H1 (cell line): Measurements from ENCODE around the gene SMC2. TPM values are rescaled to one million over a fixed set of nuclear protein-coding genes. Genes with fewer than 3 reads are reported as not detected.

Experiments
- CTCF ChIA-PET: fragments of 300-600 bp; sonication (Branson Sonifier 250); formaldehyde crosslinking; loops from one replicate; lab custom pipeline; 2021; ENCODE audit not compliant: partially characterized antibody; lab: Charles Lee
- POLR2A ChIA-PET: fragments of 300-600 bp; sonication (Branson Sonifier 250); formaldehyde crosslinking; loops from one replicate; lab custom pipeline; 2021; ENCODE audit warnings: inconsistent platforms; ENCODE audit not compliant: partially characterized antibody; lab: Charles Lee
- DNase-seq, 2 experiments: peaks; one replicate each; pipeline versions ENCODE4 v3.0.0 to v3.0.0-alpha.2; 2010 to 2022; ENCODE audit warnings: low spot score in 2 of 2, low read depth in 1 of 2, mixed read lengths in 1 of 2
- FAIRE-seq: peaks from 2 replicates; lab custom pipeline; 2011; peaks lifted over from hg19 to GRCh38; lab: Jason Lieb, UNC
- H2AFZ ChIP-seq: 2 replicates; pipeline ENCODE4 v1.8.1; 2012; ENCODE audit warnings: low read length, inconsistent platforms
- H2AK5ac ChIP-seq: 2 replicates; pipeline ENCODE4 v1.6.1; 2013; ENCODE audit warnings: low read depth, low read length
- H2BK120ac ChIP-seq: replicated peaks from 2 replicates; pipeline ENCODE3; 2013; ENCODE audit warnings: low read depth, low read length, inconsistent platforms
- H2BK12ac ChIP-seq: 2 replicates; pipeline ENCODE4 v1.6.1; 2013; ENCODE audit warnings: low read depth, low read length
- H2BK15ac ChIP-seq: 2 replicates; pipeline ENCODE4 v1.6.1; 2013; ENCODE audit warnings: low read length
- H2BK20ac ChIP-seq: 2 replicates; pipeline ENCODE4 v1.6.1; 2013; ENCODE audit warnings: low read length
- H2BK5ac ChIP-seq: 2 replicates; pipeline ENCODE4 v1.6.1; 2013; ENCODE audit warnings: low read depth, low read length
- H3K14ac ChIP-seq: 2 replicates; pipeline ENCODE4 v1.6.1; 2013; ENCODE audit warnings: inconsistent platforms; ENCODE audit not compliant: insufficient read length
- H3K18ac ChIP-seq: 2 replicates; pipeline ENCODE4 v1.6.1; 2013; ENCODE audit warnings: low read length; ENCODE audit errors: extremely low read depth
- H3K23ac ChIP-seq: 2 replicates; pipeline ENCODE4 v1.6.1; 2013; ENCODE audit warnings: inconsistent platforms; ENCODE audit not compliant: insufficient read length
- H3K23me2 ChIP-seq: 2 replicates; pipeline ENCODE4 v1.6.1; 2013; ENCODE audit warnings: low read depth, low read length
- H3K27ac ChIP-seq: 2 replicates; pipeline ENCODE4 v1.6.1; 2011; ENCODE audit warnings: low read depth, low read length, inconsistent platforms
- H3K27me3 ChIP-seq, 4 experiments: replicated peaks in 1 of 4; 1 replicate in 1 of 4; 2 replicates in 3 of 4; pipeline versions ENCODE4 v1.6.1 to v1.8.1; 2011 to 2013; ENCODE audit warnings: low read length in 3 of 4, mild to moderate bottlenecking in 3 of 4, inconsistent platforms in 2 of 4, mixed read lengths in 2 of 4, moderate library complexity in 1 of 4; ENCODE audit not compliant: control insufficient read depth in 3 of 4, insufficient read depth in 3 of 4; ENCODE audit errors: extremely low read depth in 1 of 4
- H3K36me3 ChIP-seq, 4 experiments: 2 replicates each; pipeline versions ENCODE4 v1.6.1 to v1.8.1; 2011 to 2013; ENCODE audit warnings: mild to moderate bottlenecking in 4 of 4, low read length in 3 of 4, moderate library complexity in 2 of 4, control low read depth in 1 of 4, inconsistent platforms in 1 of 4; ENCODE audit not compliant: insufficient read depth in 4 of 4, control insufficient read depth in 2 of 4
- H3K4ac ChIP-seq: replicated peaks from 2 replicates; pipeline ENCODE3; 2013; ENCODE audit warnings: low read length, low read depth, mixed read lengths, inconsistent platforms; ENCODE audit not compliant: insufficient read length
- H3K4me1 ChIP-seq, 4 experiments: replicated peaks in 1 of 4; 1 replicate in 1 of 4; 2 replicates in 3 of 4; pipeline versions ENCODE4 v1.6.1 to v1.8.1; 2011 to 2013; ENCODE audit warnings: low read length in 3 of 4, inconsistent platforms in 2 of 4, mixed read lengths in 1 of 4; ENCODE audit not compliant: insufficient read depth in 4 of 4, control insufficient read depth in 3 of 4
- H3K4me2 ChIP-seq, 2 experiments: 2 replicates each; pipeline versions ENCODE4 v1.6.1 to v1.8.1; 2011 to 2013; ENCODE audit warnings: low read depth in 2 of 2, low read length in 2 of 2, control low read depth in 1 of 2, inconsistent platforms in 1 of 2, mild to moderate bottlenecking in 1 of 2; ENCODE audit not compliant: insufficient read depth in 1 of 2
- H3K4me3 ChIP-seq, 4 experiments: fragments of 200-600, 300-600 bp in 1 of 4; sonication (generic), shearing (Covaris generic), sonication (Bioruptor Twin) in 1 of 4; 2 replicates each; pipeline versions ENCODE4 v1.5.1 to v1.8.1; 2011 to 2016; ENCODE audit warnings: low read length in 4 of 4, low read depth in 3 of 4, control low read depth in 2 of 4, inconsistent platforms in 2 of 4, mild to moderate bottlenecking in 2 of 4, mixed read lengths in 1 of 4, moderate library complexity in 1 of 4; ENCODE audit not compliant: insufficient read depth in 2 of 4; ENCODE audit errors: extremely low read depth in 1 of 4
- H3K56ac ChIP-seq: replicated peaks from 2 replicates; pipeline ENCODE3; 2013; ENCODE audit warnings: low read depth, mild to moderate bottlenecking, mixed read lengths, low read length, inconsistent platforms; ENCODE audit not compliant: insufficient read length
- H3K79me1 ChIP-seq: 2 replicates; pipeline ENCODE4 v1.6.1; 2013; ENCODE audit warnings: low read depth, low read length, control low read depth
- H3K79me2 ChIP-seq, 2 experiments: 2 replicates each; pipeline versions ENCODE4 v1.6.1 to v1.8.1; 2012 to 2013; ENCODE audit warnings: low read length in 2 of 2, mild to moderate bottlenecking in 2 of 2, inconsistent platforms in 1 of 2; ENCODE audit not compliant: insufficient read depth in 2 of 2, control insufficient read depth in 1 of 2
- H3K9ac ChIP-seq, 4 experiments: replicated peaks in 1 of 4; 1 replicate in 1 of 4; 2 replicates in 3 of 4; pipeline versions ENCODE4 v1.6.1 to v1.8.1; 2011 to 2013; ENCODE audit warnings: low read depth in 3 of 4, low read length in 3 of 4, control low read depth in 2 of 4, mild to moderate bottlenecking in 2 of 4, moderate library complexity in 2 of 4, inconsistent platforms in 1 of 4; ENCODE audit errors: extremely low read depth in 1 of 4
- H3K9me3 ChIP-seq, 2 experiments: 2 replicates each; pipeline versions ENCODE4 v1.6.1 to v1.8.1; 2012 to 2013; ENCODE audit warnings: mild to moderate bottlenecking in 2 of 2, moderate library complexity in 2 of 2, control low read depth in 1 of 2, inconsistent platforms in 1 of 2, low read depth in 1 of 2, low read length in 1 of 2, mixed read lengths in 1 of 2; ENCODE audit not compliant: insufficient read depth in 2 of 2
- H4K20me1 ChIP-seq, 2 experiments: replicated peaks in 1 of 2; 2 replicates each; pipeline versions ENCODE3 to v1.8.1; 2011 to 2013; ENCODE audit warnings: inconsistent platforms in 2 of 2, low read length in 2 of 2, mild to moderate bottlenecking in 1 of 2; ENCODE audit not compliant: insufficient read depth in 2 of 2, control insufficient read depth in 1 of 2
- H4K5ac ChIP-seq: 2 replicates; pipeline ENCODE4 v1.6.1; 2013; ENCODE audit warnings: low read length, low read depth, mixed read lengths, inconsistent platforms; ENCODE audit not compliant: insufficient read length
- H4K8ac ChIP-seq: 2 replicates; pipeline ENCODE4 v1.8.0; 2013; ENCODE audit warnings: mild to moderate bottlenecking, moderate library complexity, low read length, inconsistent platforms; ENCODE audit not compliant: insufficient read depth; ENCODE audit errors: extremely low read depth
- H4K91ac ChIP-seq: replicated peaks from 2 replicates; pipeline ENCODE3; 2013; ENCODE audit warnings: low read length, mixed read lengths, inconsistent platforms; ENCODE audit not compliant: insufficient read length
- CHD1 ChIP-seq: IDR thresholded peaks from 2 replicates; pipeline ENCODE4 v1.6.1; 2012; ENCODE audit warnings: low read depth, low read length, improper control_type of control experiment
- SIX5 ChIP-seq: IDR thresholded peaks from 2 replicates; pipeline ENCODE4 v1.6.1; 2011; ENCODE audit warnings: mild to moderate bottlenecking, low read depth, low read length
- SP1 ChIP-seq: IDR thresholded peaks from 2 replicates; pipeline ENCODE4 v1.6.1; 2011; ENCODE audit warnings: low read depth, low read length
- SRF ChIP-seq: IDR thresholded peaks from 2 replicates; pipeline ENCODE4 v1.6.1; 2011; ENCODE audit warnings: mild to moderate bottlenecking, low read depth, low read length, moderate library complexity
- WGBS, 2 experiments: shearing (Covaris generic) in 1 of 2; methylation state at CpG; one replicate each; pipeline versions ENCODE4 v1.1.6 to v1.1.7; 2013 to 2015; ENCODE audit warnings: low lambda C conversion rate in 2 of 2, mixed read lengths in 2 of 2, inconsistent platforms in 1 of 2, low coverage in 1 of 2, missing lambda C conversion rate in 1 of 2; ENCODE audit not compliant: insufficient replicate concordance in 2 of 2, insufficient coverage in 1 of 2, insufficient read length in 1 of 2; ENCODE audit errors: extremely low coverage in 1 of 2, missing lambda C conversion rate in 1 of 2; 5-methylcytosine and 5-hydroxymethylcytosine counted together
- polyA plus RNA-seq, 7 experiments: library from polyadenylated mRNA; depleted of rRNA in 3 of 7; stranded (reverse) in 5 of 7; unstranded in 2 of 7; fragments of >200 nt in 5 of 7; fragments of 200-250 nt in 2 of 7; gene quantifications; 1 replicate in 5 of 7; 2 replicates in 1 of 7; 4 replicates in 1 of 7; pipeline versions ENCODE4 v1.2.1 to v1.2.3, GENCODE V29; 2011 to 2013; ENCODE audit warnings: missing spikeins in 2 of 7, mixed read lengths in 2 of 7
- total RNA-seq: library from RNA; stranded (reverse); fragmentation: NEBNext Ultra II Directional; extraction: Animal tissue kit (Norgen Biotek cat#: 25700); gene quantifications from 2 replicates; pipeline ENCODE4 v1.2.1, GENCODE V29; 2021

SMC2 gene
- total and polyA plus RNA-seq, 2 of the 8 experiments (the other 6 are each of a cell fraction or from before 2014, with no cell fraction given) = 7.5 to 39.8 TPM

- Histone ChIP-seq H3K79me2 (peaks cover 0 to 20% of the 10 kb centered on the region in 2 experiments; a peak in 3 of 4 replicates), H3K4me1 (peaks cover 0 to 8% (median 2%) of the 10 kb centered on the region in 4 experiments; a peak in 3 of 7 replicates), H3K23ac (no peak overlapping the region), H3K79me1 (0 out of 2 replicates have a peak, but pooled peaks cover 3% of the 10 kb centered on the region), H3K9me3 (no peaks in the 10 kb centered on the region), H2BK20ac (no peak overlapping the region), H3K56ac (no peak overlapping the region), H2AFZ (no peak overlapping the region), H3K18ac (no peak overlapping the region), H2BK15ac (no peak overlapping the region), H3K14ac (no peak overlapping the region), H2BK5ac (no peak overlapping the region), H4K5ac (no peak overlapping the region), H2AK5ac (no peak overlapping the region), H3K27ac (no peak overlapping the region), H3K4ac (no peak overlapping the region), H2BK120ac (no peak overlapping the region), H2BK12ac (no peak overlapping the region), H3K23me2 (peaks cover 8% of the 10 kb centered on the region; the same call in 1 of the 2 replicates), H4K91ac (no peak overlapping the region), H4K8ac (no peak overlapping the region), H3K4me3 (no peak overlapping the region), H3K36me3 (no peaks in the 10 kb centered on the region), H3K4me2 (no peak overlapping the region), H3K9ac (no peak overlapping the region), H4K20me1 (no peaks in the 10 kb centered on the region), H3K27me3 (no peaks in the 10 kb centered on the region)
- DNase-seq (no peak), FAIRE-seq (no peak)
- ChIA-PET POLR2A (interaction anchor here (1.2 kb wide), 1 partner anchor 10 kb away, joined by 6 read pairs; no protein-coding TSS in a partner anchor), CTCF (interaction anchor here (2.2 kb wide), 1 partner anchor 30 kb away, joined by 8 read pairs; no protein-coding TSS in a partner anchor)
- TF ChIP-seq SP1 (no peak), CHD1 (no peak), SRF (no peak), SIX5 (no peak)
- WGBS, 2 experiments = 90% methylated on average over 2 of the region's 2 CpGs; no CpG with 5 or more reads in 1 of the 2 experiments
Observed at GRCh38 chr9:104090578-104090977, 3.5 kb upstream of the SMC2 start.
